Panc1 (cell line): ENCODE results near the gene LGI2. TPM values are rescaled to one million over a fixed set of nuclear protein-coding genes. Genes with fewer than 3 reads are reported as not detected.

Experiments
- ATAC-seq: fragments of 200-7000 bp; cut with Tn5 transposase; 2 replicates; pipeline ENCODE4 v1.9.1; 2020; ENCODE audit warnings: mild to moderate bottlenecking, moderate library complexity
- BruUV-seq: library from RNA; stranded (reverse); fragments of 400-500 nt; replicated peaks from 2 replicates; lab custom pipeline; 2021; lab: Mats Ljungman, UMichigan
- CTCF ChIA-PET: fragments of 300-600 bp; sonication (Branson Sonifier 250); formaldehyde crosslinking; loops from one replicate; lab custom pipeline; 2022; ENCODE audit warnings: antibody characterized with exemption; lab: Charles Lee
- POLR2A ChIA-PET: fragments of 300-600 bp; sonication (Branson Sonifier 250); formaldehyde crosslinking; loops from one replicate; lab custom pipeline; 2022; ENCODE audit warnings: antibody characterized with exemption; lab: Charles Lee
- DNase-seq: peaks from one replicate; pipeline ENCODE4 v3.0.0-alpha.2; 2010; ENCODE audit warnings: low read depth, low spot score
- H3K27ac ChIP-seq: 2 replicates; pipeline ENCODE4 v1.5.1; 2011; ENCODE audit warnings: mild to moderate bottlenecking, low read length, inconsistent platforms
- H3K27me3 ChIP-seq: fragments of 200-500 bp; sonication (Bioruptor generic); 2 replicates; pipeline ENCODE4 v1.6.0; 2014; ENCODE audit warnings: low read length, inconsistent platforms; ENCODE audit not compliant: control insufficient read depth, insufficient read depth
- H3K36me3 ChIP-seq: fragments of 200-500 bp; sonication (Bioruptor generic); 2 replicates; pipeline ENCODE4 v1.5.1; 2014; ENCODE audit warnings: inconsistent platforms, mild to moderate bottlenecking, low read length, moderate library complexity; ENCODE audit not compliant: control insufficient read depth, insufficient read depth
- H3K4me1 ChIP-seq: 2 replicates; pipeline ENCODE4 v1.5.1; 2011; ENCODE audit warnings: inconsistent platforms, mild to moderate bottlenecking, low read length, moderate library complexity; ENCODE audit not compliant: control insufficient read depth, insufficient read depth
- H3K4me3 ChIP-seq, 2 experiments: 2 replicates each; pipeline ENCODE4 v1.5.1; 2011 to 2012; ENCODE audit warnings: low read depth in 2 of 2, low read length in 2 of 2, mild to moderate bottlenecking in 2 of 2, inconsistent platforms in 1 of 2, moderate library complexity in 1 of 2
- H3K9me3 ChIP-seq: fragments of 200-500 bp; sonication (Bioruptor generic); 2 replicates; pipeline ENCODE4 v1.5.1; 2014; ENCODE audit warnings: low read depth, mild to moderate bottlenecking, inconsistent platforms, low read length, moderate library complexity; ENCODE audit not compliant: control insufficient read depth, insufficient read depth
- CTCF ChIP-seq: fragments of 450-650 bp; IDR thresholded peaks from 2 replicates; pipeline ENCODE4 v1.5.1; 2017; ENCODE audit warnings: mild to moderate bottlenecking
- POLR2AphosphoS5 ChIP-seq: IDR thresholded peaks from 2 replicates; pipeline ENCODE4 v1.6.1; 2012; ENCODE audit warnings: mild to moderate bottlenecking, low read depth, low read length, moderate library complexity
- REST ChIP-seq, 2 experiments: IDR thresholded peaks; 2 replicates each; pipeline ENCODE4 v1.6.1; 2011 to 2012; ENCODE audit warnings: low read depth in 2 of 2, control low read depth in 1 of 2, low read length in 1 of 2, mild to moderate bottlenecking in 1 of 2, moderate library complexity in 1 of 2; ENCODE audit not compliant: insufficient read depth in 1 of 2
- SIN3A ChIP-seq: IDR thresholded peaks from 2 replicates; pipeline ENCODE4 v1.6.1; 2012; ENCODE audit warnings: low read depth, mild to moderate bottlenecking, low read length, moderate library complexity, borderline replicate concordance; ENCODE audit not compliant: insufficient read depth
- TCF7L2 ChIP-seq: IDR thresholded peaks from 2 replicates; pipeline ENCODE4 v1.6.1; 2011; ENCODE audit warnings: mild to moderate bottlenecking, low read depth, low read length, inconsistent platforms
- in situ Hi-C: cut with HindIII; loops from 2 replicates; pipeline ENCODE4 v1.10.0; 2016; ENCODE audit warnings: low sequenced_read_pairs, low pct_unique_long_range_greater_than_20kb
- intact Hi-C: fragments of 100-400 bp; cut with micrococcal nuclease; formaldehyde crosslinking; loops from one replicate; pipeline ENCODE4 v1.10.0; 2022; ENCODE audit not compliant: unreplicated experiment
- total RNA-seq: library from RNA; stranded (reverse); gene quantifications from one replicate; pipeline ENCODE4 v1.2.1, GENCODE V29; 2021; ENCODE audit not compliant: unreplicated experiment

LGI2 gene
- total RNA-seq, 1 experiment from 2014 or later, result not detected

- TF ChIP-seq REST (IDR thresholded peaks at IDR 0.05; ENCODE audit: insufficient read depth in 1 of 2, low read depth in 2 of 2, low read length in 1 of 2), result no peak
- no peak for TF ChIP-seq CTCF
- TF ChIP-seq SIN3A, result no peak
- no peak for TF ChIP-seq POLR2AphosphoS5
- TF ChIP-seq TCF7L2, result no peak
- no peak for ATAC-seq
- no peak overlapping the region for H3K4me3 ChIP-seq
- CTCF ChIA-PET, result no interaction called here
- H3K9me3 ChIP-seq, result no peaks in the 10 kb centered on the region
- H3K4me1 ChIP-seq, result no peaks in the 10 kb centered on the region
- no peak for DNase-seq
- intact Hi-C loops (no loop called here), in situ Hi-C loops (no loop called here)
- H3K27me3 ChIP-seq, result peaks cover 3% of the 10 kb centered on the region; the same call in 1 of the 2 replicates
- POLR2A ChIA-PET, result no interaction called here
- no peak overlapping the region for H3K27ac ChIP-seq
- no TSS peak for BruUV-seq
- H3K36me3 ChIP-seq, result no peaks in the 10 kb centered on the region
These were observed 28.1 kb downstream of the LGI2 start for GRCh38 chr4:25002681-25003080.

GRCh38 chr4:25001509-25001908 lies 29.2 kb downstream of the LGI2 start:
- H3K4me3 ChIP-seq, result no peak overlapping the region
- BruUV-seq, result no TSS peak
- DNase-seq (no peak), ATAC-seq (no peak)
- peaks cover 3% of the 10 kb centered on the region; the same call in 1 of the 2 replicates for H3K27me3 ChIP-seq
- in situ Hi-C loops, result no loop called here
- ChIA-PET CTCF (no interaction called here), POLR2A (no interaction called here)
- intact Hi-C loops, result no loop called here
- H3K4me1 ChIP-seq, result no peaks in the 10 kb centered on the region
- H3K36me3 ChIP-seq, result no peaks in the 10 kb centered on the region
- TF ChIP-seq CTCF (no peak), REST (IDR thresholded peaks at IDR 0.05; ENCODE audit: insufficient read depth in 1 of 2, low read depth in 2 of 2, low read length in 1 of 2) (no peak), POLR2AphosphoS5 (no peak), TCF7L2 (no peak), SIN3A (no peak)
- no peaks in the 10 kb centered on the region for H3K9me3 ChIP-seq
- H3K27ac ChIP-seq, result no peak overlapping the region
